Bronchial epithelial cell (primary cell): ENCODE data around the gene DSCAML1. TPM values are rescaled to one million over a fixed set of nuclear protein-coding genes. Genes with fewer than 3 reads are reported as not detected.

Experiments used
- DNase-seq: peaks from one replicate; pipeline ENCODE4 v3.0.0-alpha.2; 2010; ENCODE audit warnings: low read depth
- FAIRE-seq: peaks from 2 replicates; lab custom pipeline; 2011; peaks lifted over from hg19 to GRCh38; lab: Jason Lieb, UNC
- H3K27me3 ChIP-seq: 2 replicates; pipeline ENCODE4 v1.5.1; 2011; ENCODE audit warnings: low read length; ENCODE audit not compliant: control insufficient read depth, insufficient read depth
- H3K36me3 ChIP-seq: 2 replicates; pipeline ENCODE4 v1.5.1; 2011; ENCODE audit warnings: low read length; ENCODE audit not compliant: control insufficient read depth, insufficient read depth
- H3K4me3 ChIP-seq: 2 replicates; pipeline ENCODE4 v1.5.1; 2011; ENCODE audit warnings: mild to moderate bottlenecking, low read depth, low read length, control low read depth
- total RNA-seq: library from RNA; depleted of rRNA; stranded (reverse); fragments of >200 nt; gene quantifications from 2 replicates; pipeline ENCODE4 v1.2.1, GENCODE V29; 2014
- TF ChIP-seq, protein P1 (sequence below): IDR thresholded peaks from 2 replicates; pipeline ENCODE4 v1.5.1; 2011; ENCODE audit warnings: mild to moderate bottlenecking, moderate library complexity, low read length, control low read depth, inconsistent platforms; ENCODE audit not compliant: insufficient read depth, severe bottlenecking

Gene DSCAML1, protein sequence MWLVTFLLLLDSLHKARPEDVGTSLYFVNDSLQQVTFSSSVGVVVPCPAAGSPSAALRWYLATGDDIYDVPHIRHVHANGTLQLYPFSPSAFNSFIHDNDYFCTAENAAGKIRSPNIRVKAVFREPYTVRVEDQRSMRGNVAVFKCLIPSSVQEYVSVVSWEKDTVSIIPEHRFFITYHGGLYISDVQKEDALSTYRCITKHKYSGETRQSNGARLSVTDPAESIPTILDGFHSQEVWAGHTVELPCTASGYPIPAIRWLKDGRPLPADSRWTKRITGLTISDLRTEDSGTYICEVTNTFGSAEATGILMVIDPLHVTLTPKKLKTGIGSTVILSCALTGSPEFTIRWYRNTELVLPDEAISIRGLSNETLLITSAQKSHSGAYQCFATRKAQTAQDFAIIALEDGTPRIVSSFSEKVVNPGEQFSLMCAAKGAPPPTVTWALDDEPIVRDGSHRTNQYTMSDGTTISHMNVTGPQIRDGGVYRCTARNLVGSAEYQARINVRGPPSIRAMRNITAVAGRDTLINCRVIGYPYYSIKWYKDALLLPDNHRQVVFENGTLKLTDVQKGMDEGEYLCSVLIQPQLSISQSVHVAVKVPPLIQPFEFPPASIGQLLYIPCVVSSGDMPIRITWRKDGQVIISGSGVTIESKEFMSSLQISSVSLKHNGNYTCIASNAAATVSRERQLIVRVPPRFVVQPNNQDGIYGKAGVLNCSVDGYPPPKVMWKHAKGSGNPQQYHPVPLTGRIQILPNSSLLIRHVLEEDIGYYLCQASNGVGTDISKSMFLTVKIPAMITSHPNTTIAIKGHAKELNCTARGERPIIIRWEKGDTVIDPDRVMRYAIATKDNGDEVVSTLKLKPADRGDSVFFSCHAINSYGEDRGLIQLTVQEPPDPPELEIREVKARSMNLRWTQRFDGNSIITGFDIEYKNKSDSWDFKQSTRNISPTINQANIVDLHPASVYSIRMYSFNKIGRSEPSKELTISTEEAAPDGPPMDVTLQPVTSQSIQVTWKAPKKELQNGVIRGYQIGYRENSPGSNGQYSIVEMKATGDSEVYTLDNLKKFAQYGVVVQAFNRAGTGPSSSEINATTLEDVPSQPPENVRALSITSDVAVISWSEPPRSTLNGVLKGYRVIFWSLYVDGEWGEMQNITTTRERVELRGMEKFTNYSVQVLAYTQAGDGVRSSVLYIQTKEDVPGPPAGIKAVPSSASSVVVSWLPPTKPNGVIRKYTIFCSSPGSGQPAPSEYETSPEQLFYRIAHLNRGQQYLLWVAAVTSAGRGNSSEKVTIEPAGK (N-terminal part only)
- under 0.01 TPM in 1 of 2 replicates, not detected in the other for total RNA-seq

DNA sequence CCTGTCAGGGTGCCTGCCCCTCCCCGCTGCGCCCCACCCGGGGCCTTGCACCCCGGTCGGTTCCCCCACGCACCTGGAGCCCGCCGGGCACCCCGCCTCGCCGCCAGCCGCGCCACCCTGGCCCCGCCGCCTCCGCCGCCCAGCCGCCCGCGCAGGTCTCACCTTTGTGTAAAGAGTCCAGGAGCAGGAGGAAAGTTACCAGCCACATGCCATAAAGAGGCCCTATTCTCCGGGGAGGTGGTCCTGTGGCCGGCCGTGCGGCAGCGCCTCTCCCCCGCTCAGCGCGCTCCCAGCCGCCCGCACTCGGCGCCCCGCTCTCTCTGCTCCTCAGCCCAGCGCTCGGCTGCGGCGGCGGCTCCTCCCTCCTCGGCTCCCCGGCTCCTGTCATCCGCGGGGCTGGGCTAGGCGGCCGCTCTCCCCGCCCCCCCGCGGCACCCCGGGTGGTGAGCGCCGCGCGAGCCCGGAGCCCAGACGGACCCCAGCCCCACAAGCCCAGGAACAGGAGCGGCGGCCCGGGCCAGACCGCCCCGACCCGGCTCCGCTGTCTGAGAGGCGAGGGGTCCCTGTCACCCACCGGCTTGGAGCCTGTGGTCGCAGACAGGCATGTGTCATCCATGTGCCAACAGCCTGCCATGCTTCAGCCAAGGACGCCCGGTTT is at the start of gene DSCAML1:
DSCAML1 (minus strand) TSS at position 345 of the 658 bp plus-strand sequence; CDS start at position 208, 137 bp downstream.
- TF ChIP-seq, protein P1, sequence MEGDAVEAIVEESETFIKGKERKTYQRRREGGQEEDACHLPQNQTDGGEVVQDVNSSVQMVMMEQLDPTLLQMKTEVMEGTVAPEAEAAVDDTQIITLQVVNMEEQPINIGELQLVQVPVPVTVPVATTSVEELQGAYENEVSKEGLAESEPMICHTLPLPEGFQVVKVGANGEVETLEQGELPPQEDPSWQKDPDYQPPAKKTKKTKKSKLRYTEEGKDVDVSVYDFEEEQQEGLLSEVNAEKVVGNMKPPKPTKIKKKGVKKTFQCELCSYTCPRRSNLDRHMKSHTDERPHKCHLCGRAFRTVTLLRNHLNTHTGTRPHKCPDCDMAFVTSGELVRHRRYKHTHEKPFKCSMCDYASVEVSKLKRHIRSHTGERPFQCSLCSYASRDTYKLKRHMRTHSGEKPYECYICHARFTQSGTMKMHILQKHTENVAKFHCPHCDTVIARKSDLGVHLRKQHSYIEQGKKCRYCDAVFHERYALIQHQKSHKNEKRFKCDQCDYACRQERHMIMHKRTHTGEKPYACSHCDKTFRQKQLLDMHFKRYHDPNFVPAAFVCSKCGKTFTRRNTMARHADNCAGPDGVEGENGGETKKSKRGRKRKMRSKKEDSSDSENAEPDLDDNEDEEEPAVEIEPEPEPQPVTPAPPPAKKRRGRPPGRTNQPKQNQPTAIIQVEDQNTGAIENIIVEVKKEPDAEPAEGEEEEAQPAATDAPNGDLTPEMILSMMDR: no peak
- no peaks in the 10 kb centered on the region for H3K36me3 ChIP-seq
- H3K27me3 ChIP-seq: peaks cover 26% of the 10 kb centered on the region
- DNase-seq (no peak), FAIRE-seq (no peak)
- no peak within 1 kb of the TSS for H3K4me3 ChIP-seq

DNA sequence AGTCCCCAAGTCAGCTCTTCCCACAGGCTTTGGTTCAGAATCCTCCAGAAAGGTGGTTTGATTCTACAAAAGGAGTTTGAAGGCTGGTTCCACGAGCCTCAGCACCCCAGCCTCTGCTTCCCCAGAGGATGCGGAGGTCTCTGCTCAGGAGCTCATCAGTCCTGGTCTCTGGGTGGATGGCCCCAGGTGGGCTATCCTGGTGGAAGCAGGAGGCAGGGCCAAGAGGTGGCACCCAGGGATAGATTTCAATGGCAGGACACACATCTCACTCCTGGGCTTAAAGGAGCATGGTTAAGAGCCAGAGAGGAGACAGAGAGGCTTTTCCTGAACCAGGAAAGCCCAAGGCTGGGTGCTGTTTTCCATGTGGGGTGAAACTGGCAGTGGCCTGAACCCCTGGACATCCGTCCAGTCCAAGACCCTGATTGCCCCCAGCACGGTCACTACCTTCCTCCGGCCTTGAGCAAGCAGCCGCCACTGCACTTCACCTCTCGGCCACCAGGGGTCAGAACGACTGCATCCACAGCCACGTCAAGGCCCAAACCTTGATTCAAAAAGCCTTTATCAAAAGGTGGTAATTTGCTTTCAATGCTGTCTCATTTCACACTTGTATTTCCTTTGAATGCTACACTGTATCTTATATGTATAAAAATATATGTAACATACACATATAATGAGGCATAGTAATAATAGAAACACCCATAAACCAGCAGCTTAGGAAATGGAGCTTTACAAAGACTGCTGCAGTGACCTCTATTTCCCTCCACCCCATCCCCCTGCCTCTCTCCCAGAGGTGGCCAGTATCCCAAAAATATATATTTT is 46.9 kb upstream of the DSCAML1 start:
- Histone ChIP-seq H3K4me3 (no peak overlapping the region), H3K36me3 (no peaks in the 10 kb centered on the region), H3K27me3 (peaks cover 2% of the 10 kb centered on the region)
- FAIRE-seq: no peak
- peak; percentile 57 for DNase-seq
- TF ChIP-seq, protein P1: peak; percentile 89

DNA sequence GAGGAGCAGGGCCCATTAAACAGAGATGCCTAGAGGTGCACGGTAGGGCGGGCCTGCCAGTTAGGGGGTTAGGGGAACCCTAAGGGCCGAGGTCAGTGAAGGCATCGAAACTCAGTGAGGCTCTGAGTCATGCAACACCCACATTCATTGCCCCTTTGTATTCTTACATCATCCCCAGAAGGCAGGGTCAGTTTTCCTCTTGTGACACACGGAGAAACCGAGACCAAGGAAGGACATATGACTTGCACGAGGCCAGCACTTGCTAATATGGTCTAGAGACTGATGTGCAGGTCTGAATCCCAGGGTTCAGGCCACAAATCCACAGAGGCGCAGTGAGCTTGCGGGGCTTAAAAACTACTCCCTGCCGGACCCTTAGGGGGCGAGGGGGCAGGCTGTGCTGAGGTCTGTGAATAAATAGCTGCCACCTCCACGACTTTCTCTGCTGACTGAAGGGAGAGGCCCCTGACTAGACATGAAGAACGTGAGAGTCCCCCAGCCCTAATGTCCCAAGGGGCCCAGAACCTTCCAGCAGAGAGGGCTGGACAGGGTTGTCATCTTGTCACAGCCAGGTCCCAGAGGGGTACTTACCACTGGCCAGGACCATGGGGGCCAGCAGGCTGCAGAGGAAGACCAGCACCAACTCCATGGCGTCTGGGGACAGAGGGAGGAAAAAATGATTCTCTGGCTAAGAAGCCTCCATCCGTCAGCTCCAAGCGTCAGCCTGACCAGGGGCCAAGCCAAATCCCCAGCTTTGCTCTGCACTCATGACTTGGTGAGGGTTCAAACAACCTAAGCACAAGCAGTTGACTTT is 45.3 kb upstream of the DSCAML1 start:
- no peak for FAIRE-seq
- peaks cover 5% of the 10 kb centered on the region for H3K27me3 ChIP-seq

DNA sequence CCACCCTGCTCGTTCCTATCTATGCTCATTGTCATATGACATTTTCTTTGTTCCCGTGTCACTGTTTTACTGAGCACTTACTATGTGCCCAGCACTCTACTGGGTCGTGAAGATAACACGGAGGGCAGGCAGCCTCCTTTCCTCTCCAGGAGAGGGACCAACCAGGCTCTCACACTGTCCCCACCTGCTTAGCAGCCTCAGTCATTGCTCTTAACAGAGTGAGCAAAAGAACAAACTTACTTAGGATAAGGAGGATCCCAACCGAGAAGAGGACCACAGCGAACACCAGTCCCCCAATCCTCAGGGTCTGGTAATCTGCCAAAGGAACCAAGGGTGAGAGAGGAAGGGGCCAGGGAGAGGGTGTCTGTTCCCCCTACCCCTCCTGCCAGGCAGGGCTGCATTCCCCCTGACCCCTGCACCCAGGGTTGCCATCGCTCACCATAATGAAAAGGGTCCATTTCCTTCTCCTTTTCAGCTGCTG is 44.6 kb upstream of the DSCAML1 start:
- FAIRE-seq (no peak), DNase-seq (no peak)
- Histone ChIP-seq H3K27me3 (peaks cover 5% of the 10 kb centered on the region), H3K4me3 (no peak overlapping the region), H3K36me3 (no peaks in the 10 kb centered on the region)
- TF ChIP-seq, protein P1: no peak

More for the DNA sequence above, 45.3 kb upstream of the DSCAML1 start:
- Histone ChIP-seq H3K4me3 (no peak overlapping the region), H3K36me3 (no peaks in the 10 kb centered on the region)
- no peak for DNase-seq
- TF ChIP-seq, protein P1: no peak
